K562 (cell line): Measurements from ENCODE around the gene MIF. TPM values are rescaled to one million over a fixed set of nuclear protein-coding genes. Genes with fewer than 3 reads are reported as not detected.

Experiments used
- ETV6 ChIP-seq, 3 experiments: fragments of 150-350 bp in 1 of 3; sonication (generic) in 1 of 3; formaldehyde crosslinking in 1 of 3; IDR thresholded peaks; 2 replicates each; pipeline versions ENCODE4 v1.6.1 to v1.8.0; 2014 to 2022; ENCODE audit warnings: borderline replicate concordance in 2 of 3, low read depth in 2 of 3, antibody characterized with exemption in 1 of 3, low read length in 1 of 3, mild to moderate bottlenecking in 1 of 3, missing genetic modification reagents in 1 of 3
- FOXK1 ChIP-seq: sonication (generic); formaldehyde crosslinking; IDR thresholded peaks from 2 replicates; pipeline ENCODE4 v1.8.0; 2022; ENCODE audit warnings: missing genetic modification reagents, mild to moderate bottlenecking, borderline replicate concordance
- POLR2H ChIP-seq: IDR thresholded peaks from 2 replicates; pipeline ENCODE4 v1.6.1; 2016; ENCODE audit warnings: missing genetic modification characterization, low read depth, mild to moderate bottlenecking, control low read depth, missing compliant biosample characterization, moderate library complexity
- ZBTB26 ChIP-seq: fragments of 450-650 bp; formaldehyde crosslinking; IDR thresholded peaks from 2 replicates; pipeline ENCODE4 v1.4.0; 2022; ENCODE audit warnings: missing genetic modification characterization
- ZC3H11A ChIP-seq: IDR thresholded peaks from 2 replicates; pipeline ENCODE4 v1.6.1; 2012; ENCODE audit warnings: low read depth, low read length, improper control_type of control experiment
- ZC3H4 ChIP-seq: sonication (generic); formaldehyde crosslinking; IDR thresholded peaks from 2 replicates; pipeline ENCODE4 v1.9.0; 2021; ENCODE audit warnings: missing genetic modification reagents, borderline replicate concordance
- polyA plus RNA-seq, 8 experiments: library from polyadenylated mRNA; depleted of rRNA in 4 of 8; stranded (reverse) in 5 of 8; unstranded in 3 of 8; fragments of >200 nt; fragmentation: Nextera tagmentation in 2 of 8; fragmentation: Illumina TruSeq in 1 of 8; extraction: Ambion mirVana in 2 of 8; extraction: Trizol in 1 of 8; gene quantifications; 2 replicates each; pipeline versions ENCODE4 v1.2.1 to v1.2.3, GENCODE V29; 2011 to 2014; ENCODE audit warnings: inconsistent platforms in 1 of 8, missing spikeins in 1 of 8
- total RNA-seq, 7 experiments: library from RNA; depleted of rRNA in 6 of 7; stranded (reverse); fragments of >200 nt in 6 of 7; fragmentation: Illumina TruSeq in 2 of 7; extraction: Trizol in 2 of 7; gene quantifications; 2 replicates each; pipeline versions ENCODE4 v1.2.1 to v1.2.3, GENCODE V29; 2011 to 2021; ENCODE audit warnings: low replicate concordance in 1 of 7
- TF ChIP-seq, protein P1 (sequence below): fragments of 450-650 bp; IDR thresholded peaks from 2 replicates; pipeline ENCODE4 v1.6.1; 2016; ENCODE audit warnings: mild to moderate bottlenecking, moderate library complexity
- TF ChIP-seq, protein P2 (sequence below): fragments of 250-450 bp; sonication (Bioruptor Pico); IDR thresholded peaks from 2 replicates; pipeline ENCODE4 v1.4.0; 2020; ENCODE audit warnings: mild to moderate bottlenecking, moderate library complexity
- TF ChIP-seq, protein P3 (sequence below): fragments of 250-450 bp; sonication (Bioruptor Pico); IDR thresholded peaks from 2 replicates; pipeline ENCODE4 v1.8.0; 2021; ENCODE audit warnings: moderate library complexity, mild to moderate bottlenecking, inconsistent platforms

Gene MIF
- total and polyA plus RNA-seq, 9 of the 15 experiments (the other 6 are each of a cell fraction or from before 2014, with no cell fraction given) = 7.4 to 666 (median 193) TPM

GRCh38 chr22:23893945-23894709, at the start of gene MIF (continued):
- TF ChIP-seq, protein P1, sequence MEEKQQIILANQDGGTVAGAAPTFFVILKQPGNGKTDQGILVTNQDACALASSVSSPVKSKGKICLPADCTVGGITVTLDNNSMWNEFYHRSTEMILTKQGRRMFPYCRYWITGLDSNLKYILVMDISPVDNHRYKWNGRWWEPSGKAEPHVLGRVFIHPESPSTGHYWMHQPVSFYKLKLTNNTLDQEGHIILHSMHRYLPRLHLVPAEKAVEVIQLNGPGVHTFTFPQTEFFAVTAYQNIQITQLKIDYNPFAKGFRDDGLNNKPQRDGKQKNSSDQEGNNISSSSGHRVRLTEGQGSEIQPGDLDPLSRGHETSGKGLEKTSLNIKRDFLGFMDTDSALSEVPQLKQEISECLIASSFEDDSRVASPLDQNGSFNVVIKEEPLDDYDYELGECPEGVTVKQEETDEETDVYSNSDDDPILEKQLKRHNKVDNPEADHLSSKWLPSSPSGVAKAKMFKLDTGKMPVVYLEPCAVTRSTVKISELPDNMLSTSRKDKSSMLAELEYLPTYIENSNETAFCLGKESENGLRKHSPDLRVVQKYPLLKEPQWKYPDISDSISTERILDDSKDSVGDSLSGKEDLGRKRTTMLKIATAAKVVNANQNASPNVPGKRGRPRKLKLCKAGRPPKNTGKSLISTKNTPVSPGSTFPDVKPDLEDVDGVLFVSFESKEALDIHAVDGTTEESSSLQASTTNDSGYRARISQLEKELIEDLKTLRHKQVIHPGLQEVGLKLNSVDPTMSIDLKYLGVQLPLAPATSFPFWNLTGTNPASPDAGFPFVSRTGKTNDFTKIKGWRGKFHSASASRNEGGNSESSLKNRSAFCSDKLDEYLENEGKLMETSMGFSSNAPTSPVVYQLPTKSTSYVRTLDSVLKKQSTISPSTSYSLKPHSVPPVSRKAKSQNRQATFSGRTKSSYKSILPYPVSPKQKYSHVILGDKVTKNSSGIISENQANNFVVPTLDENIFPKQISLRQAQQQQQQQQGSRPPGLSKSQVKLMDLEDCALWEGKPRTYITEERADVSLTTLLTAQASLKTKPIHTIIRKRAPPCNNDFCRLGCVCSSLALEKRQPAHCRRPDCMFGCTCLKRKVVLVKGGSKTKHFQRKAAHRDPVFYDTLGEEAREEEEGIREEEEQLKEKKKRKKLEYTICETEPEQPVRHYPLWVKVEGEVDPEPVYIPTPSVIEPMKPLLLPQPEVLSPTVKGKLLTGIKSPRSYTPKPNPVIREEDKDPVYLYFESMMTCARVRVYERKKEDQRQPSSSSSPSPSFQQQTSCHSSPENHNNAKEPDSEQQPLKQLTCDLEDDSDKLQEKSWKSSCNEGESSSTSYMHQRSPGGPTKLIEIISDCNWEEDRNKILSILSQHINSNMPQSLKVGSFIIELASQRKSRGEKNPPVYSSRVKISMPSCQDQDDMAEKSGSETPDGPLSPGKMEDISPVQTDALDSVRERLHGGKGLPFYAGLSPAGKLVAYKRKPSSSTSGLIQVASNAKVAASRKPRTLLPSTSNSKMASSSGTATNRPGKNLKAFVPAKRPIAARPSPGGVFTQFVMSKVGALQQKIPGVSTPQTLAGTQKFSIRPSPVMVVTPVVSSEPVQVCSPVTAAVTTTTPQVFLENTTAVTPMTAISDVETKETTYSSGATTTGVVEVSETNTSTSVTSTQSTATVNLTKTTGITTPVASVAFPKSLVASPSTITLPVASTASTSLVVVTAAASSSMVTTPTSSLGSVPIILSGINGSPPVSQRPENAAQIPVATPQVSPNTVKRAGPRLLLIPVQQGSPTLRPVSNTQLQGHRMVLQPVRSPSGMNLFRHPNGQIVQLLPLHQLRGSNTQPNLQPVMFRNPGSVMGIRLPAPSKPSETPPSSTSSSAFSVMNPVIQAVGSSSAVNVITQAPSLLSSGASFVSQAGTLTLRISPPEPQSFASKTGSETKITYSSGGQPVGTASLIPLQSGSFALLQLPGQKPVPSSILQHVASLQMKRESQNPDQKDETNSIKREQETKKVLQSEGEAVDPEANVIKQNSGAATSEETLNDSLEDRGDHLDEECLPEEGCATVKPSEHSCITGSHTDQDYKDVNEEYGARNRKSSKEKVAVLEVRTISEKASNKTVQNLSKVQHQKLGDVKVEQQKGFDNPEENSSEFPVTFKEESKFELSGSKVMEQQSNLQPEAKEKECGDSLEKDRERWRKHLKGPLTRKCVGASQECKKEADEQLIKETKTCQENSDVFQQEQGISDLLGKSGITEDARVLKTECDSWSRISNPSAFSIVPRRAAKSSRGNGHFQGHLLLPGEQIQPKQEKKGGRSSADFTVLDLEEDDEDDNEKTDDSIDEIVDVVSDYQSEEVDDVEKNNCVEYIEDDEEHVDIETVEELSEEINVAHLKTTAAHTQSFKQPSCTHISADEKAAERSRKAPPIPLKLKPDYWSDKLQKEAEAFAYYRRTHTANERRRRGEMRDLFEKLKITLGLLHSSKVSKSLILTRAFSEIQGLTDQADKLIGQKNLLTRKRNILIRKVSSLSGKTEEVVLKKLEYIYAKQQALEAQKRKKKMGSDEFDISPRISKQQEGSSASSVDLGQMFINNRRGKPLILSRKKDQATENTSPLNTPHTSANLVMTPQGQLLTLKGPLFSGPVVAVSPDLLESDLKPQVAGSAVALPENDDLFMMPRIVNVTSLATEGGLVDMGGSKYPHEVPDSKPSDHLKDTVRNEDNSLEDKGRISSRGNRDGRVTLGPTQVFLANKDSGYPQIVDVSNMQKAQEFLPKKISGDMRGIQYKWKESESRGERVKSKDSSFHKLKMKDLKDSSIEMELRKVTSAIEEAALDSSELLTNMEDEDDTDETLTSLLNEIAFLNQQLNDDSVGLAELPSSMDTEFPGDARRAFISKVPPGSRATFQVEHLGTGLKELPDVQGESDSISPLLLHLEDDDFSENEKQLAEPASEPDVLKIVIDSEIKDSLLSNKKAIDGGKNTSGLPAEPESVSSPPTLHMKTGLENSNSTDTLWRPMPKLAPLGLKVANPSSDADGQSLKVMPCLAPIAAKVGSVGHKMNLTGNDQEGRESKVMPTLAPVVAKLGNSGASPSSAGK = no peak; the same call in 1 of the 2 replicates
- TF ChIP-seq, protein P2, sequence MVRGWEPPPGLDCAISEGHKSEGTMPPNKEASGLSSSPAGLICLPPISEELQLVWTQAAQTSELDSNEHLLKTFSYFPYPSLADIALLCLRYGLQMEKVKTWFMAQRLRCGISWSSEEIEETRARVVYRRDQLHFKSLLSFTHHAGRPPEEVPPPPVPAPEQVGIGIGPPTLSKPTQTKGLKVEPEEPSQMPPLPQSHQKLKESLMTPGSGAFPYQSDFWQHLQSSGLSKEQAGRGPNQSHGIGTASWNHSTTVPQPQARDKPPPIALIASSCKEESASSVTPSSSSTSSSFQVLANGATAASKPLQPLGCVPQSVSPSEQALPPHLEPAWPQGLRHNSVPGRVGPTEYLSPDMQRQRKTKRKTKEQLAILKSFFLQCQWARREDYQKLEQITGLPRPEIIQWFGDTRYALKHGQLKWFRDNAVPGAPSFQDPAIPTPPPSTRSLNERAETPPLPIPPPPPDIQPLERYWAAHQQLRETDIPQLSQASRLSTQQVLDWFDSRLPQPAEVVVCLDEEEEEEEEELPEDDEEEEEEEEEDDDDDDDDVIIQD (CRISPR knock-in tag) = 0 out of 2 replicates have a peak, but pooled peaks have one; percentile 52
- TF ChIP-seq ZC3H4 (CRISPR knock-in tag) (no peak), FOXK1 (CRISPR knock-in tag) (no peak), ZC3H11A (no peak), POLR2H (tag) (peak; percentile 36; the same call in 1 of the 2 replicates), ETV6 (IDR thresholded peaks at IDR 0.05; ENCODE audit: borderline replicate concordance in 1 of 2, low read depth in 2 of 2, low read length in 1 of 2) (no peak), ETV6 (CRISPR knock-in tag; IDR thresholded peaks at IDR 0.05; ENCODE audit: borderline replicate concordance) (no peak), ZBTB26 (CRISPR knock-in tag) (no peak)
- TF ChIP-seq, protein P3, sequence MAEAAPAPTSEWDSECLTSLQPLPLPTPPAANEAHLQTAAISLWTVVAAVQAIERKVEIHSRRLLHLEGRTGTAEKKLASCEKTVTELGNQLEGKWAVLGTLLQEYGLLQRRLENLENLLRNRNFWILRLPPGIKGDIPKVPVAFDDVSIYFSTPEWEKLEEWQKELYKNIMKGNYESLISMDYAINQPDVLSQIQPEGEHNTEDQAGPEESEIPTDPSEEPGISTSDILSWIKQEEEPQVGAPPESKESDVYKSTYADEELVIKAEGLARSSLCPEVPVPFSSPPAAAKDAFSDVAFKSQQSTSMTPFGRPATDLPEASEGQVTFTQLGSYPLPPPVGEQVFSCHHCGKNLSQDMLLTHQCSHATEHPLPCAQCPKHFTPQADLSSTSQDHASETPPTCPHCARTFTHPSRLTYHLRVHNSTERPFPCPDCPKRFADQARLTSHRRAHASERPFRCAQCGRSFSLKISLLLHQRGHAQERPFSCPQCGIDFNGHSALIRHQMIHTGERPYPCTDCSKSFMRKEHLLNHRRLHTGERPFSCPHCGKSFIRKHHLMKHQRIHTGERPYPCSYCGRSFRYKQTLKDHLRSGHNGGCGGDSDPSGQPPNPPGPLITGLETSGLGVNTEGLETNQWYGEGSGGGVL (CRISPR knock-in tag) = no peak
